ENCODE measurements around the gene RBCK1.
"Not testable (repeated sequence)": the region's sequence is repeated elsewhere in the genome, so short reads cannot be mapped to it uniquely, and the experiment has no call there.

Gene RBCK1

GRCh38 chr20:467755-468154 is 59.7 kb downstream of the RBCK1 start:
- Histone ChIP-seq H3K27ac (no peak overlapping the region), H3K9me3 (peaks cover 62% of the 10 kb centered on the region), H3K9ac (no peak overlapping the region), H3K4me1 (peaks cover 5% of the 10 kb centered on the region), H3K4me2 (no peak overlapping the region), H3K4me3 (no peak overlapping the region), H4K20me1 (no peaks in the 10 kb centered on the region), H3K27me3 (no peaks in the 10 kb centered on the region), H3K36me3 (peaks cover 6% of the 10 kb centered on the region)
- no peak for TF ChIP-seq Cebpa-rat (IDR thresholded peaks at IDR 0.05)

DNA sequence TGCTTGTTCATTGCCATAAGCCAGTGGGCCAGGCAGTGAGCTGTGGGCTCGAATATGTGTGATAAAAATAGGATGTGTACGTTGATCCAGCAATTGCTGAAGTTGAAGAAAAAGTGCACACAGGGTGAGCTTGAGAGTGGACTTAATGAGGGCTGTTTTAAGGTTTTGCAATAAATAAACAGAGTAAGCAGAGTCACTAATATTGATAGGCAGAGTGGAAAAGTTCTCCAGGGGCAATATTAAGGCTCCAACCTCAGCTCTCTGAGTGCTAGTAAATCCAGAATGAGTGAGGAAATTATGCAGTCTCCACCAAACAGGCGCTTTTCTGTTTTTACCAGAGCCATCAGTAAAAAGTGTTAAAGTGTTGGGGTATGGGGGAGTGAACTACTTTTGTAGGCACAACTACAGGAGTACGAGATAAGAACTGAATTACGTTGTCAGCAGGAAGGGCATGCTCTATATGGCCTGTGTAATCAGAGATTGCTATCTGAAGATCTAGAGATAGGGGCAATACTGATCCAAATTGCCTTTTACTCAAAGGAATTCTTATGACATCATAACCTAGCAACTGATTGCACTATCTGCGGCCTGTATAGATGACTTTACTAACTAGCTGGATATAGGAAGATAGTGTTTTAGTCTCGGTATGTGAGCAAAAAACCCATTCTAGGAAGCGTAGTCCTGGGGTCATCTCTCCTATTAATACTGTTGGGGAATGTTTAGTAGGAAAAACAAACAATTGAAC is 61.8 kb downstream of the RBCK1 start:
- Histone ChIP-seq H3K4me3 (no peak overlapping the region), H3K4me2 (no peak overlapping the region), H3K4me1 (no peaks in the 10 kb centered on the region), H4K20me1 (no peaks in the 10 kb centered on the region), H3K27me3 (no peaks in the 10 kb centered on the region), H3K27ac (no peak overlapping the region), H3K9ac (no peak overlapping the region), H3K36me3 (peaks cover 24% of the 10 kb centered on the region), H3K9me3 (peaks cover 77% of the 10 kb centered on the region)
- TF ChIP-seq Cebpa-rat (IDR thresholded peaks at IDR 0.05), result no peak

DNA sequence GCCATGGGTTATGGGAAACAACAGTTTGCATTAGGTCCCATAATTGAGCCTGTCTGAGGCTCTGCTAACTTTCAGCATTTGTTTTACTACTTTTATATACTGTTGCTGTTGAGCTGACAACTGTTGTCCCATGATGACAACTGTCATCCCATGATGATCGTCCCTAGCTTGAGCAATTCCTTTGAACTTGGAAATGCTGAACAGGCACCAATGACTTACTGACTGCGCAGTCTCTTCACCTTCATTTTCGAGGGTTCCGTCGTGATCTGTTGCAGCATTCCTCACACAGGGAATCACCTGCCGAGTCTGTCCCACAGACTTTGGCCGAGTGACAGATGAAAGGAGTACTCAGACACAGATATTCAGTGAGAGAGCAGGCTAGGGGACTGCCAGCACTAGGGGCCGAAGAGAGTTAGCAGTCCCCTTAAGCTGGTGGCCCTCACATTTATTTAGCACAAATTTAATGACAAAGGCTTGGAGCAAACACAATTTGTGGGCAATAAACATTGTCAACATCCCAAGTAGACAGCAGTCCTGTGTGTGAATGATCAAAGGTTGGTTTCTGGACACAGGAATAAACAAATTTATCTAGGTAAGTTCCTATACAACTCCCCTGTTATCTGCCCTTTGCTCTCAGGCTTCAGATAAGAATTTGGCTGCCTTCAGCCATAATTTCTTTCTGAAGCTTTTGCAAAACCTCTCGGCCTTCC is 64.2 kb downstream of the RBCK1 start:
- Histone ChIP-seq H3K27ac (no peak overlapping the region), H3K36me3 (peaks cover 45% of the 10 kb centered on the region), H3K27me3 (no peaks in the 10 kb centered on the region), H4K20me1 (no peaks in the 10 kb centered on the region), H3K9ac (no peak overlapping the region), H3K4me1 (no peaks in the 10 kb centered on the region), H3K4me3 (no peak overlapping the region), H3K4me2 (no peak overlapping the region), H3K9me3 (peaks cover 70% of the 10 kb centered on the region)
- TF ChIP-seq Cebpa-rat (IDR thresholded peaks at IDR 0.05), result no peak

- Histone ChIP-seq H3K27ac (no peak overlapping the region), H3K27me3 (no peaks in the 10 kb centered on the region), H3K4me2 (no peak overlapping the region), H3K9ac (no peak overlapping the region), H3K4me1 (no peaks in the 10 kb centered on the region), H4K20me1 (no peaks in the 10 kb centered on the region), H3K4me3 (no peak overlapping the region), H3K36me3 (peaks cover 51% of the 10 kb centered on the region), H3K9me3 (peaks cover 64% of the 10 kb centered on the region)
- TF ChIP-seq Cebpa-rat (IDR thresholded peaks at IDR 0.05), result no peak
Measured at GRCh38 chr20:472889-473292, 64.8 kb downstream of the RBCK1 start.

- Histone ChIP-seq H3K4me2 (no peak overlapping the region), H3K27ac (no peak overlapping the region), H3K27me3 (no peaks in the 10 kb centered on the region), H4K20me1 (peaks cover 15% of the 10 kb centered on the region), H3K4me1 (no peaks in the 10 kb centered on the region), H3K9me3 (peaks cover 47% of the 10 kb centered on the region), H3K4me3 (no peak overlapping the region), H3K9ac (no peak overlapping the region), H3K36me3 (peaks cover 60% of the 10 kb centered on the region)
- no peak for TF ChIP-seq Cebpa-rat (IDR thresholded peaks at IDR 0.05)
Measured at GRCh38 chr20:474581-474980, 66.5 kb downstream of the RBCK1 start.

GRCh38 chr20:475463-476357 is 67.6 kb downstream of the RBCK1 start:
- H3K27ac ChIP-seq, result no peak overlapping the region
- H3K4me1 ChIP-seq, result no peaks in the 10 kb centered on the region
- H3K9me3 ChIP-seq, result peaks cover 36% of the 10 kb centered on the region
- H3K4me2 ChIP-seq, result no peak overlapping the region
- no peak overlapping the region for H3K9ac ChIP-seq
- no peak for TF ChIP-seq Cebpa-rat (IDR thresholded peaks at IDR 0.05)
- peaks cover 25% of the 10 kb centered on the region for H4K20me1 ChIP-seq
- H3K27me3 ChIP-seq, result no peaks in the 10 kb centered on the region
- peaks cover 66% of the 10 kb centered on the region for H3K36me3 ChIP-seq
- H3K4me3 ChIP-seq, result no peak overlapping the region

- H3K27ac ChIP-seq, H3K4me2 ChIP-seq, H3K4me3 ChIP-seq, H3K4me1 ChIP-seq, H3K27me3 ChIP-seq, H3K9ac ChIP-seq: not testable (repeated sequence)
- Histone ChIP-seq H4K20me1 (peaks cover 35% of the 10 kb centered on the region), H3K36me3 (peaks cover 76% of the 10 kb centered on the region), H3K9me3 (peaks cover 26% of the 10 kb centered on the region)
Measured at GRCh38 chr20:476561-477249, 68.6 kb downstream of the RBCK1 start.

DNA sequence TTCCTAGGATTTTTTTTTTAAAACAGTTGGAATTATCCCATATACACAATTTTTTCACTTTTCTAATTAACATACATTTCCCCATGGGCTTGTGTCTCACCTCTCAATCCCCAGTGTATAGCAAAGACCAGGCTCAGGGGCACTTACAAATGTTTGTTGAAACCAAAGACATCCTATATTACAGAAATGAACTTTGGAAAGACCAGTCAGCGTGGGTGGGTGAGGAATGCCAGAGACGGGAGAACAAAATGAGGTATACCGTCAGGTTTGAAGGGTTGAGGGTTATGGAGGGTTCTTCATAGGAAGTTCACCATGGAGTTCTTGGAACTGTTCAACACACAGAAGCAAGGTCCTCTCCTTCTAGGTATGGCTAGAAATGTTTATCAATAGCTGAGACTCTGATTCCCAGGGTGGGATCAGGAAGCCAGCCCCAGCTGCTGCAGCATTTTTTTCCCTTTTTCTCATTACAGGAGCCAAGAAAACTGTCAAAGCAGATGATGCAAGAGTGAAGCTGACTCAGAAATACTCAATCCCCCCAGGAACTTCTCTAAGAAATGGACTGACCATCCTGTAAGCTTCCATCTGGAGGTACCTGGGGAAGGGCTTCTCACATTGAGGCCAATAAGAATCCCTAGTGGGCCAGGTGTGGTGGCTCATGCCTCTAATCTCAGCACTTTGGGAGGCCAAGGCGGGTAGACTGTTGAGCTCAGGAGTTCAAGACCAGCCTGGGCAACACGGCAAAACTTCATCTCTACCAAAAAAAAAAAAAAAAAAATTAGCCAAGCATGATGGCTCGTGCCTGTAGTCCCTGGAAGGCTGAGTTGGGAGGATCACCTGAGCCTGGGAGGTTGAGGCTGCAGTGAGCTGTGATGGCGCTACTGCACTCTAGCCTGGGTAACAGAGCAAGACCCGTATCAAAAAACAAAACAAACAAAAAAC is 70.2 kb downstream of the RBCK1 start:
- Histone ChIP-seq H3K9ac (no peak overlapping the region), H3K9me3 (peaks cover 10% of the 10 kb centered on the region), H4K20me1 (peaks cover 49% of the 10 kb centered on the region), H3K4me3 (no peak overlapping the region), H3K27me3 (no peaks in the 10 kb centered on the region), H3K4me2 (no peak overlapping the region), H3K36me3 (peaks cover 81% of the 10 kb centered on the region), H3K27ac (no peak overlapping the region), H3K4me1 (no peaks in the 10 kb centered on the region)
- TF ChIP-seq Cebpa-rat (IDR thresholded peaks at IDR 0.05), result no peak

Data from BLaER1 (cell line).